H1 (cell line): ENCODE data around the gene CACNA2D1. TPM values are rescaled to one million over a fixed set of nuclear protein-coding genes. Genes with fewer than 3 reads are reported as not detected.

Source experiments
- CTCF ChIA-PET: fragments of 300-600 bp; sonication (Branson Sonifier 250); formaldehyde crosslinking; loops from one replicate; lab custom pipeline; 2021; ENCODE audit not compliant: partially characterized antibody; lab: Charles Lee
- POLR2A ChIA-PET: fragments of 300-600 bp; sonication (Branson Sonifier 250); formaldehyde crosslinking; loops from one replicate; lab custom pipeline; 2021; ENCODE audit warnings: inconsistent platforms; ENCODE audit not compliant: partially characterized antibody; lab: Charles Lee
- DNase-seq, 2 experiments: peaks; one replicate each; pipeline versions ENCODE4 v3.0.0 to v3.0.0-alpha.2; 2010 to 2022; ENCODE audit warnings: low spot score in 2 of 2, low read depth in 1 of 2, mixed read lengths in 1 of 2
- FAIRE-seq: peaks from 2 replicates; lab custom pipeline; 2011; peaks lifted over from hg19 to GRCh38; lab: Jason Lieb, UNC
- H2AFZ ChIP-seq: 2 replicates; pipeline ENCODE4 v1.8.1; 2012; ENCODE audit warnings: low read length, inconsistent platforms
- H2AK5ac ChIP-seq: 2 replicates; pipeline ENCODE4 v1.6.1; 2013; ENCODE audit warnings: low read depth, low read length
- H2BK120ac ChIP-seq: replicated peaks from 2 replicates; pipeline ENCODE3; 2013; ENCODE audit warnings: low read depth, low read length, inconsistent platforms
- H2BK12ac ChIP-seq: 2 replicates; pipeline ENCODE4 v1.6.1; 2013; ENCODE audit warnings: low read depth, low read length
- H2BK15ac ChIP-seq: 2 replicates; pipeline ENCODE4 v1.6.1; 2013; ENCODE audit warnings: low read length
- H2BK20ac ChIP-seq: 2 replicates; pipeline ENCODE4 v1.6.1; 2013; ENCODE audit warnings: low read length
- H2BK5ac ChIP-seq: 2 replicates; pipeline ENCODE4 v1.6.1; 2013; ENCODE audit warnings: low read depth, low read length
- H3K14ac ChIP-seq: 2 replicates; pipeline ENCODE4 v1.6.1; 2013; ENCODE audit warnings: inconsistent platforms; ENCODE audit not compliant: insufficient read length
- H3K18ac ChIP-seq: 2 replicates; pipeline ENCODE4 v1.6.1; 2013; ENCODE audit warnings: low read length; ENCODE audit errors: extremely low read depth
- H3K23ac ChIP-seq: 2 replicates; pipeline ENCODE4 v1.6.1; 2013; ENCODE audit warnings: inconsistent platforms; ENCODE audit not compliant: insufficient read length
- H3K23me2 ChIP-seq: 2 replicates; pipeline ENCODE4 v1.6.1; 2013; ENCODE audit warnings: low read depth, low read length
- H3K27ac ChIP-seq: 2 replicates; pipeline ENCODE4 v1.6.1; 2011; ENCODE audit warnings: low read depth, low read length, inconsistent platforms
- H3K27me3 ChIP-seq, 4 experiments: replicated peaks in 1 of 4; 1 replicate in 1 of 4; 2 replicates in 3 of 4; pipeline versions ENCODE4 v1.6.1 to v1.8.1; 2011 to 2013; ENCODE audit warnings: low read length in 3 of 4, mild to moderate bottlenecking in 3 of 4, inconsistent platforms in 2 of 4, mixed read lengths in 2 of 4, moderate library complexity in 1 of 4; ENCODE audit not compliant: control insufficient read depth in 3 of 4, insufficient read depth in 3 of 4; ENCODE audit errors: extremely low read depth in 1 of 4
- H3K36me3 ChIP-seq, 4 experiments: 2 replicates each; pipeline versions ENCODE4 v1.6.1 to v1.8.1; 2011 to 2013; ENCODE audit warnings: mild to moderate bottlenecking in 4 of 4, low read length in 3 of 4, moderate library complexity in 2 of 4, control low read depth in 1 of 4, inconsistent platforms in 1 of 4; ENCODE audit not compliant: insufficient read depth in 4 of 4, control insufficient read depth in 2 of 4
- H3K4ac ChIP-seq: replicated peaks from 2 replicates; pipeline ENCODE3; 2013; ENCODE audit warnings: low read length, low read depth, mixed read lengths, inconsistent platforms; ENCODE audit not compliant: insufficient read length
- H3K4me1 ChIP-seq, 4 experiments: replicated peaks in 1 of 4; 1 replicate in 1 of 4; 2 replicates in 3 of 4; pipeline versions ENCODE4 v1.6.1 to v1.8.1; 2011 to 2013; ENCODE audit warnings: low read length in 3 of 4, inconsistent platforms in 2 of 4, mixed read lengths in 1 of 4; ENCODE audit not compliant: insufficient read depth in 4 of 4, control insufficient read depth in 3 of 4
- H3K4me2 ChIP-seq, 2 experiments: 2 replicates each; pipeline versions ENCODE4 v1.6.1 to v1.8.1; 2011 to 2013; ENCODE audit warnings: low read depth in 2 of 2, low read length in 2 of 2, control low read depth in 1 of 2, inconsistent platforms in 1 of 2, mild to moderate bottlenecking in 1 of 2; ENCODE audit not compliant: insufficient read depth in 1 of 2
- H3K4me3 ChIP-seq, 4 experiments: fragments of 200-600, 300-600 bp in 1 of 4; sonication (generic), shearing (Covaris generic), sonication (Bioruptor Twin) in 1 of 4; 2 replicates each; pipeline versions ENCODE4 v1.5.1 to v1.8.1; 2011 to 2016; ENCODE audit warnings: low read length in 4 of 4, low read depth in 3 of 4, control low read depth in 2 of 4, inconsistent platforms in 2 of 4, mild to moderate bottlenecking in 2 of 4, mixed read lengths in 1 of 4, moderate library complexity in 1 of 4; ENCODE audit not compliant: insufficient read depth in 2 of 4; ENCODE audit errors: extremely low read depth in 1 of 4
- H3K56ac ChIP-seq: replicated peaks from 2 replicates; pipeline ENCODE3; 2013; ENCODE audit warnings: low read depth, mild to moderate bottlenecking, mixed read lengths, low read length, inconsistent platforms; ENCODE audit not compliant: insufficient read length
- H3K79me1 ChIP-seq: 2 replicates; pipeline ENCODE4 v1.6.1; 2013; ENCODE audit warnings: low read depth, low read length, control low read depth
- H3K79me2 ChIP-seq, 2 experiments: 2 replicates each; pipeline versions ENCODE4 v1.6.1 to v1.8.1; 2012 to 2013; ENCODE audit warnings: low read length in 2 of 2, mild to moderate bottlenecking in 2 of 2, inconsistent platforms in 1 of 2; ENCODE audit not compliant: insufficient read depth in 2 of 2, control insufficient read depth in 1 of 2
- H3K9ac ChIP-seq, 4 experiments: replicated peaks in 1 of 4; 1 replicate in 1 of 4; 2 replicates in 3 of 4; pipeline versions ENCODE4 v1.6.1 to v1.8.1; 2011 to 2013; ENCODE audit warnings: low read depth in 3 of 4, low read length in 3 of 4, control low read depth in 2 of 4, mild to moderate bottlenecking in 2 of 4, moderate library complexity in 2 of 4, inconsistent platforms in 1 of 4; ENCODE audit errors: extremely low read depth in 1 of 4
- H3K9me3 ChIP-seq, 2 experiments: 2 replicates each; pipeline versions ENCODE4 v1.6.1 to v1.8.1; 2012 to 2013; ENCODE audit warnings: mild to moderate bottlenecking in 2 of 2, moderate library complexity in 2 of 2, control low read depth in 1 of 2, inconsistent platforms in 1 of 2, low read depth in 1 of 2, low read length in 1 of 2, mixed read lengths in 1 of 2; ENCODE audit not compliant: insufficient read depth in 2 of 2
- H4K20me1 ChIP-seq, 2 experiments: replicated peaks in 1 of 2; 2 replicates each; pipeline versions ENCODE3 to v1.8.1; 2011 to 2013; ENCODE audit warnings: inconsistent platforms in 2 of 2, low read length in 2 of 2, mild to moderate bottlenecking in 1 of 2; ENCODE audit not compliant: insufficient read depth in 2 of 2, control insufficient read depth in 1 of 2
- H4K5ac ChIP-seq: 2 replicates; pipeline ENCODE4 v1.6.1; 2013; ENCODE audit warnings: low read length, low read depth, mixed read lengths, inconsistent platforms; ENCODE audit not compliant: insufficient read length
- H4K8ac ChIP-seq: 2 replicates; pipeline ENCODE4 v1.8.0; 2013; ENCODE audit warnings: mild to moderate bottlenecking, moderate library complexity, low read length, inconsistent platforms; ENCODE audit not compliant: insufficient read depth; ENCODE audit errors: extremely low read depth
- H4K91ac ChIP-seq: replicated peaks from 2 replicates; pipeline ENCODE3; 2013; ENCODE audit warnings: low read length, mixed read lengths, inconsistent platforms; ENCODE audit not compliant: insufficient read length
- ASH2L ChIP-seq: fragments of 200-600, 300-600 bp; sonication (generic); IDR thresholded peaks from one replicate; pipeline ENCODE4 v1.7.1; 2017; ENCODE audit warnings: low read length
- ATF3 ChIP-seq: IDR thresholded peaks from 2 replicates; pipeline ENCODE4 v1.6.1; 2011; ENCODE audit warnings: low read depth, mild to moderate bottlenecking, low read length; ENCODE audit not compliant: insufficient read depth
- CTCF ChIP-seq, 3 experiments: IDR thresholded peaks; 1 replicate in 2 of 3; 2 replicates in 1 of 3; pipeline versions ENCODE4 v1.5.1 to v1.6.1; 2011; ENCODE audit warnings: low read length in 3 of 3, mild to moderate bottlenecking in 3 of 3, inconsistent platforms in 2 of 3, low read depth in 1 of 3, moderate library complexity in 1 of 3; ENCODE audit not compliant: insufficient read depth in 1 of 3; ENCODE audit errors: control extremely low read depth in 1 of 3
- NANOG ChIP-seq: IDR thresholded peaks from 2 replicates; pipeline ENCODE4 v1.6.1; 2011; ENCODE audit warnings: low read length, low read depth, mild to moderate bottlenecking, inconsistent platforms; ENCODE audit not compliant: insufficient read depth, poor library complexity, severe bottlenecking
- RFX5 ChIP-seq: IDR thresholded peaks from 2 replicates; pipeline ENCODE4 v1.6.1; 2011; ENCODE audit warnings: low read depth, low read length, improper control_type of control experiment, borderline replicate concordance
- SIRT6 ChIP-seq: IDR thresholded peaks from one replicate; pipeline ENCODE4 v1.7.1; 2012; ENCODE audit warnings: low read length, inconsistent platforms
- TAF1 ChIP-seq: IDR thresholded peaks from 2 replicates; pipeline ENCODE4 v1.6.1; 2011; ENCODE audit warnings: mild to moderate bottlenecking, low read depth, low read length
- TCF12 ChIP-seq: IDR thresholded peaks from 2 replicates; pipeline ENCODE4 v1.6.1; 2011; ENCODE audit warnings: low read depth, mild to moderate bottlenecking, low read length
- WGBS, 2 experiments: shearing (Covaris generic) in 1 of 2; methylation state at CpG; one replicate each; pipeline versions ENCODE4 v1.1.6 to v1.1.7; 2013 to 2015; ENCODE audit warnings: low lambda C conversion rate in 2 of 2, mixed read lengths in 2 of 2, inconsistent platforms in 1 of 2, low coverage in 1 of 2, missing lambda C conversion rate in 1 of 2; ENCODE audit not compliant: insufficient replicate concordance in 2 of 2, insufficient coverage in 1 of 2, insufficient read length in 1 of 2; ENCODE audit errors: extremely low coverage in 1 of 2, missing lambda C conversion rate in 1 of 2; 5-methylcytosine and 5-hydroxymethylcytosine counted together
- polyA plus RNA-seq, 7 experiments: library from polyadenylated mRNA; depleted of rRNA in 3 of 7; stranded (reverse) in 5 of 7; unstranded in 2 of 7; fragments of >200 nt in 5 of 7; fragments of 200-250 nt in 2 of 7; gene quantifications; 1 replicate in 5 of 7; 2 replicates in 1 of 7; 4 replicates in 1 of 7; pipeline versions ENCODE4 v1.2.1 to v1.2.3, GENCODE V29; 2011 to 2013; ENCODE audit warnings: missing spikeins in 2 of 7, mixed read lengths in 2 of 7
- total RNA-seq: library from RNA; stranded (reverse); fragmentation: NEBNext Ultra II Directional; extraction: Animal tissue kit (Norgen Biotek cat#: 25700); gene quantifications from 2 replicates; pipeline ENCODE4 v1.2.1, GENCODE V29; 2021

The CACNA2D1 gene
- total and polyA plus RNA-seq, 2 of the 8 experiments (the other 6 are each of a cell fraction or from before 2014, with no cell fraction given): 4.3 to 27.3 TPM

GRCh38 chr7:81908220-81908619 is 535.4 kb downstream of the CACNA2D1 start:
- H2BK5ac ChIP-seq: no peak overlapping the region
- H3K56ac ChIP-seq: no peak overlapping the region
- H4K91ac ChIP-seq: no peak overlapping the region
- DNase-seq (no peak), FAIRE-seq (no peak)
- H3K36me3 ChIP-seq: no peaks in the 10 kb centered on the region
- H4K20me1 ChIP-seq: no peaks in the 10 kb centered on the region
- no peak overlapping the region for H4K5ac ChIP-seq
- H3K9me3 ChIP-seq: no peaks in the 10 kb centered on the region
- no peak for TF ChIP-seq ASH2L
- TF ChIP-seq TAF1: no peak
- TF ChIP-seq RFX5: no peak
- TF ChIP-seq TCF12: no peak
- no peak for TF ChIP-seq ATF3
- no peak for TF ChIP-seq CTCF (IDR thresholded peaks at IDR 0.05; ENCODE audit: control extremely low read depth in 1 of 3, insufficient read depth in 1 of 3, low read depth in 1 of 3, low read length in 3 of 3)
- no peak for TF ChIP-seq NANOG
- TF ChIP-seq SIRT6: no peak
- H3K23ac ChIP-seq: no peak overlapping the region
- H3K9ac ChIP-seq: no peak overlapping the region
- H2BK15ac ChIP-seq: no peak overlapping the region
- no peak overlapping the region for H2BK20ac ChIP-seq
- no peaks in the 10 kb centered on the region for H3K23me2 ChIP-seq
- no peaks in the 10 kb centered on the region for H3K79me1 ChIP-seq
- H4K8ac ChIP-seq: no peak overlapping the region
- H3K14ac ChIP-seq: no peak overlapping the region
- no peaks in the 10 kb centered on the region for H3K79me2 ChIP-seq
- H3K4me3 ChIP-seq: no peak overlapping the region
- H2AFZ ChIP-seq: no peak overlapping the region
- CTCF ChIA-PET: interaction anchor here (0.7 kb wide), 1 partner anchor 42 kb away, joined by 3 read pairs; no protein-coding TSS in a partner anchor
- POLR2A ChIA-PET: no interaction called here
- 92% methylated on average over 2 of the region's 2 CpGs; no CpG with 5 or more reads in 1 of the 2 experiments for WGBS, 2 experiments
- no peaks in the 10 kb centered on the region for H3K27me3 ChIP-seq
- H2BK120ac ChIP-seq: no peak overlapping the region
- no peaks in the 10 kb centered on the region for H3K4me1 ChIP-seq
- no peak overlapping the region for H3K27ac ChIP-seq
- H2BK12ac ChIP-seq: no peak overlapping the region
- H3K4me2 ChIP-seq: no peak overlapping the region
- no peak overlapping the region for H2AK5ac ChIP-seq
- no peak overlapping the region for H3K4ac ChIP-seq
- no peak overlapping the region for H3K18ac ChIP-seq
